HepG2 (cell line): ENCODE measurements around the gene NME7.

ENCODE experiments used
- RFX5 ChIP-seq: IDR thresholded peaks from 2 replicates; pipeline ENCODE4 v1.6.1; 2011; ENCODE audit warnings: low read depth, low read length, improper control_type of control experiment
- ZC3H4 ChIP-seq: sonication (generic); formaldehyde crosslinking; IDR thresholded peaks from 2 replicates; pipeline ENCODE4 v1.4.0; 2020; ENCODE audit warnings: missing genetic modification reagents, borderline replicate concordance
- ZNF616 ChIP-seq: sonication (generic); formaldehyde crosslinking; IDR thresholded peaks from 2 replicates; pipeline ENCODE4 v1.5.0; 2020; ENCODE audit warnings: low read depth, mild to moderate bottlenecking, missing genetic modification reagents
- ZNF777 ChIP-seq: sonication (generic); formaldehyde crosslinking; IDR thresholded peaks from 2 replicates; pipeline ENCODE4 v1.4.0; 2020; ENCODE audit warnings: missing genetic modification reagents
- TF ChIP-seq, protein P1 (sequence below): sonication (generic); formaldehyde crosslinking; IDR thresholded peaks from 2 replicates; pipeline ENCODE4 v1.5.0; 2020; ENCODE audit warnings: mild to moderate bottlenecking, missing genetic modification reagents, moderate library complexity

DNA sequence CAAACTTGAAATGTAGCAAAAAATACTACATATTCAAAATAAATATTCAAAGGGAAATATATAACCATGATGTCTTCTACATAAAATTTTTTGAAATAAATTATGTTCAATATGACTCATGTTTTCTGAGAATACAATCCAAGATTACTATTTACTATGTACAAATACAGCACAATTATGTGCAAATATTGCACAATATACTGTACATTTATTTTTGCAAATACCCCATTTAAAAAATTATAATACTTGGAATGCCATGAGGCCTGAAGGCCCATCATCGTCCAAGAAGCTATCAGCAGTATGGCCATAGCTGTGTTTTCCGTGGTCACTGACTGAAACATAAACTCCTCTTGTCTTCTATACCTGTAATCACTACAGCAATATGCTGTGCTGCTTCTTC is 47.4 kb upstream of the NME7 start:
- TF ChIP-seq, protein P1, sequence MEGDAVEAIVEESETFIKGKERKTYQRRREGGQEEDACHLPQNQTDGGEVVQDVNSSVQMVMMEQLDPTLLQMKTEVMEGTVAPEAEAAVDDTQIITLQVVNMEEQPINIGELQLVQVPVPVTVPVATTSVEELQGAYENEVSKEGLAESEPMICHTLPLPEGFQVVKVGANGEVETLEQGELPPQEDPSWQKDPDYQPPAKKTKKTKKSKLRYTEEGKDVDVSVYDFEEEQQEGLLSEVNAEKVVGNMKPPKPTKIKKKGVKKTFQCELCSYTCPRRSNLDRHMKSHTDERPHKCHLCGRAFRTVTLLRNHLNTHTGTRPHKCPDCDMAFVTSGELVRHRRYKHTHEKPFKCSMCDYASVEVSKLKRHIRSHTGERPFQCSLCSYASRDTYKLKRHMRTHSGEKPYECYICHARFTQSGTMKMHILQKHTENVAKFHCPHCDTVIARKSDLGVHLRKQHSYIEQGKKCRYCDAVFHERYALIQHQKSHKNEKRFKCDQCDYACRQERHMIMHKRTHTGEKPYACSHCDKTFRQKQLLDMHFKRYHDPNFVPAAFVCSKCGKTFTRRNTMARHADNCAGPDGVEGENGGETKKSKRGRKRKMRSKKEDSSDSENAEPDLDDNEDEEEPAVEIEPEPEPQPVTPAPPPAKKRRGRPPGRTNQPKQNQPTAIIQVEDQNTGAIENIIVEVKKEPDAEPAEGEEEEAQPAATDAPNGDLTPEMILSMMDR = no peak
- no peak for TF ChIP-seq ZNF616 (CRISPR knock-in tag)
- TF ChIP-seq ZC3H4 (CRISPR knock-in tag) = no peak
- TF ChIP-seq RFX5 = no peak
- no peak for TF ChIP-seq ZNF777 (CRISPR knock-in tag)
